Loucy (cell line): ENCODE results near the gene NAGLU.

Source experiments
- H2AFZ ChIP-seq: fragments of 200-600 bp; sonication (generic); 2 replicates; pipeline ENCODE4 v1.6.0; 2016; ENCODE audit warnings: antibody characterized with exemption, mild to moderate bottlenecking, low read length, moderate library complexity
- H3F3A ChIP-seq: fragments of 200-600 bp; 2 replicates; pipeline ENCODE4 v1.6.0; 2016; ENCODE audit warnings: antibody characterized with exemption, low read depth, mild to moderate bottlenecking
- H3K27me3 ChIP-seq: fragments of 200-600 bp; sonication (generic); 2 replicates; pipeline ENCODE4 v1.6.1; 2014; ENCODE audit warnings: low read length, mild to moderate bottlenecking; ENCODE audit not compliant: insufficient read depth, poor library complexity, severe bottlenecking
- H3K36me3 ChIP-seq: fragments of 200-600 bp; sonication (generic); 2 replicates; pipeline ENCODE4 v1.6.1; 2016; ENCODE audit warnings: low read length; ENCODE audit not compliant: insufficient read depth
- H3K4me1 ChIP-seq: fragments of 200-600 bp; sonication (generic); 2 replicates; pipeline ENCODE4 v1.5.1; 2014; ENCODE audit warnings: low read length, mild to moderate bottlenecking; ENCODE audit not compliant: insufficient read depth, poor library complexity, severe bottlenecking
- H3K4me2 ChIP-seq: fragments of 200-600 bp; sonication (generic); 2 replicates; pipeline ENCODE4 v1.6.0; 2014; ENCODE audit warnings: antibody characterized with exemption, low read length, low read depth, mild to moderate bottlenecking; ENCODE audit not compliant: poor library complexity, severe bottlenecking
- H3K4me3 ChIP-seq: fragments of 200-600 bp; sonication (generic); 2 replicates; pipeline ENCODE4 v1.5.1; 2014; ENCODE audit warnings: low read length, mild to moderate bottlenecking, mixed read lengths; ENCODE audit not compliant: poor library complexity, severe bottlenecking
- H3K79me2 ChIP-seq: fragments of 200-600 bp; sonication (generic); 2 replicates; pipeline ENCODE4 v1.6.1; 2014; ENCODE audit warnings: low read length; ENCODE audit not compliant: insufficient read depth
- H3K9ac ChIP-seq: fragments of 200-600 bp; sonication (generic); 2 replicates; pipeline ENCODE4 v1.6.0; 2014; ENCODE audit warnings: mild to moderate bottlenecking, low read depth, low read length, moderate library complexity; ENCODE audit not compliant: poor library complexity, severe bottlenecking
- H3K9me2 ChIP-seq: fragments of 200-600 bp; sonication (generic); replicated peaks from 2 replicates; pipeline ENCODE4 v1.6.1; 2016; ENCODE audit warnings: low read depth, low read length, mixed read lengths
- H3K9me3 ChIP-seq: fragments of 200-600 bp; sonication (generic); 2 replicates; pipeline ENCODE4 v1.6.1; 2014; ENCODE audit warnings: mild to moderate bottlenecking, antibody characterized with exemption, low read length, low read depth; ENCODE audit not compliant: insufficient read depth
- H4K20me1 ChIP-seq: fragments of 200-600 bp; sonication (generic); 2 replicates; pipeline ENCODE4 v1.6.0; 2014; ENCODE audit warnings: antibody characterized with exemption, low read length, mild to moderate bottlenecking; ENCODE audit not compliant: insufficient read depth, poor library complexity, severe bottlenecking
- CTCF ChIP-seq: fragments of 200-600 bp; sonication (generic); conservative IDR thresholded peaks from 2 replicates; pipeline ENCODE4 v1.5.1; 2014; ENCODE audit warnings: mild to moderate bottlenecking, antibody characterized with exemption, low read length
- EZH2phosphoT487 ChIP-seq: fragments of 200-600 bp; IDR thresholded peaks from 2 replicates; pipeline ENCODE4 v1.6.1; 2018; ENCODE audit warnings: antibody characterized with exemption, mild to moderate bottlenecking, moderate library complexity, borderline replicate concordance

NAGLU gene

DNA sequence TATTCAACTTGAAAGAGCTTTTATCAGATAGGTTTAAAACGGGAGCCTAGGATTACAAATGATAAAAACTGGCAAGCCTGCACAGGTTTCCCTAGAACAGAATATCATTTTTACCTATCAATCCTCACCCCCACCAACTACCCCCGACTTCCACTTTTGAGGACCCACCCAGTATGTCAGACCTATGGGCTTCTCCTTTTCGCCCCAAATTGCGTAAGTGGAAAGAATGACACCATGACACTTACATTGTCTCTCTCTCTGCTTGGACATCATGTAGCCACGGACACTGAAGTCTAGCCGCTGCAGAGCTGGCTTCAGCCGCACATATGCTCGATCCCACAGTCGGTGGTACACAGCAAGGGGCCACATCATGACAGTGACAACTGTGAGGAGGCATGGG is 48.8 kb downstream of the NAGLU start:
- H4K20me1 ChIP-seq, result no peaks in the 10 kb centered on the region
- H2AFZ ChIP-seq, result no peak overlapping the region
- no peaks in the 10 kb centered on the region for H3F3A ChIP-seq
- H3K9me2 ChIP-seq, result no peaks in the 10 kb centered on the region
- H3K9me3 ChIP-seq, result no peaks in the 10 kb centered on the region
- H3K79me2 ChIP-seq, result no peaks in the 10 kb centered on the region
- no peak overlapping the region for H3K4me2 ChIP-seq
- peaks cover 75% of the 10 kb centered on the region; the same call in 1 of the 2 replicates for H3K36me3 ChIP-seq
- TF ChIP-seq CTCF, result no peak
- TF ChIP-seq EZH2phosphoT487, result no peak
- H3K4me1 ChIP-seq, result no peaks in the 10 kb centered on the region
- no peak overlapping the region for H3K4me3 ChIP-seq
- H3K27me3 ChIP-seq, result no peaks in the 10 kb centered on the region
- no peak overlapping the region for H3K9ac ChIP-seq

- Histone ChIP-seq H4K20me1 (no peaks in the 10 kb centered on the region), H2AFZ (no peak overlapping the region), H3K27me3 (no peaks in the 10 kb centered on the region), H3F3A (no peaks in the 10 kb centered on the region), H3K9me3 (no peaks in the 10 kb centered on the region), H3K9ac (no peak overlapping the region), H3K4me2 (no peak overlapping the region), H3K9me2 (no peaks in the 10 kb centered on the region), H3K79me2 (no peaks in the 10 kb centered on the region), H3K4me1 (no peaks in the 10 kb centered on the region), H3K36me3 (peaks cover 74% of the 10 kb centered on the region; the same call in 1 of the 2 replicates), H3K4me3 (no peak overlapping the region)
- TF ChIP-seq CTCF (no peak), EZH2phosphoT487 (no peak)
These were observed 49.3 kb downstream of the NAGLU start for GRCh38 chr17:42585353-42585752.

- Histone ChIP-seq H3K27me3 (no peaks in the 10 kb centered on the region), H4K20me1 (no peaks in the 10 kb centered on the region), H3K9me3 (no peaks in the 10 kb centered on the region), H3K4me1 (no peaks in the 10 kb centered on the region), H2AFZ (no peak overlapping the region), H3K4me3 (no peak overlapping the region), H3K9ac (no peak overlapping the region), H3K4me2 (no peak overlapping the region), H3K79me2 (no peaks in the 10 kb centered on the region), H3K36me3 (peaks cover 71% of the 10 kb centered on the region; the same call in 1 of the 2 replicates), H3K9me2 (no peaks in the 10 kb centered on the region), H3F3A (no peaks in the 10 kb centered on the region)
- TF ChIP-seq CTCF (no peak), EZH2phosphoT487 (no peak)
These were observed 50.6 kb downstream of the NAGLU start for GRCh38 chr17:42586514-42587230.
